ENCODE data around the gene ENC1. TPM values are rescaled to one million over a fixed set of nuclear protein-coding genes. Genes with fewer than 3 reads are reported as not detected.
A peak's percentile ranks its signal among the peaks of the same experiment; 100 is the strongest.

The ENC1 gene
- total and polyA plus RNA-seq, 10 of the 15 experiments (the other 5 are each of a cell fraction or from before 2014, with no cell fraction given) = 8.2 to 55.5 (median 32.1) TPM

GRCh38 chr5:74632947-74633356 lies 7.6 kb downstream of the ENC1 start (continued):
- TF ChIP-seq, protein P1, sequence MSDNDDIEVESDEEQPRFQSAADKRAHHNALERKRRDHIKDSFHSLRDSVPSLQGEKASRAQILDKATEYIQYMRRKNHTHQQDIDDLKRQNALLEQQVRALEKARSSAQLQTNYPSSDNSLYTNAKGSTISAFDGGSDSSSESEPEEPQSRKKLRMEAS (IDR thresholded peaks at IDR 0.05; ENCODE audit: low read depth, low read length) = no peak
- TF ChIP-seq, protein P2, sequence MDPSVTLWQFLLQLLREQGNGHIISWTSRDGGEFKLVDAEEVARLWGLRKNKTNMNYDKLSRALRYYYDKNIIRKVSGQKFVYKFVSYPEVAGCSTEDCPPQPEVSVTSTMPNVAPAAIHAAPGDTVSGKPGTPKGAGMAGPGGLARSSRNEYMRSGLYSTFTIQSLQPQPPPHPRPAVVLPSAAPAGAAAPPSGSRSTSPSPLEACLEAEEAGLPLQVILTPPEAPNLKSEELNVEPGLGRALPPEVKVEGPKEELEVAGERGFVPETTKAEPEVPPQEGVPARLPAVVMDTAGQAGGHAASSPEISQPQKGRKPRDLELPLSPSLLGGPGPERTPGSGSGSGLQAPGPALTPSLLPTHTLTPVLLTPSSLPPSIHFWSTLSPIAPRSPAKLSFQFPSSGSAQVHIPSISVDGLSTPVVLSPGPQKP (IDR thresholded peaks at IDR 0.05; ENCODE audit: low read depth, low read length) = no peak
- TF ChIP-seq CBFB (IDR thresholded peaks at IDR 0.05; ENCODE audit: low read depth) = no peak
- TF ChIP-seq PAX8 (IDR thresholded peaks at IDR 0.05) = no peak
- no peak for TF ChIP-seq POLR2AphosphoS2 (IDR thresholded peaks at IDR 0.05; ENCODE audit: low read depth, low read length)
- TF ChIP-seq REST (IDR thresholded peaks at IDR 0.05; ENCODE audit: low read depth, low read length) = no peak
- no peak for TF ChIP-seq RAD21 (IDR thresholded peaks at IDR 0.05; ENCODE audit: insufficient read depth, low read depth, low read length)
- no peak for TF ChIP-seq IRF5 (IDR thresholded peaks at IDR 0.05; ENCODE audit: borderline replicate concordance)
- TF ChIP-seq POU2F2 (IDR thresholded peaks at IDR 0.05; ENCODE audit: borderline replicate concordance, low read depth, low read length) = no peak
- TF ChIP-seq, protein P3, sequence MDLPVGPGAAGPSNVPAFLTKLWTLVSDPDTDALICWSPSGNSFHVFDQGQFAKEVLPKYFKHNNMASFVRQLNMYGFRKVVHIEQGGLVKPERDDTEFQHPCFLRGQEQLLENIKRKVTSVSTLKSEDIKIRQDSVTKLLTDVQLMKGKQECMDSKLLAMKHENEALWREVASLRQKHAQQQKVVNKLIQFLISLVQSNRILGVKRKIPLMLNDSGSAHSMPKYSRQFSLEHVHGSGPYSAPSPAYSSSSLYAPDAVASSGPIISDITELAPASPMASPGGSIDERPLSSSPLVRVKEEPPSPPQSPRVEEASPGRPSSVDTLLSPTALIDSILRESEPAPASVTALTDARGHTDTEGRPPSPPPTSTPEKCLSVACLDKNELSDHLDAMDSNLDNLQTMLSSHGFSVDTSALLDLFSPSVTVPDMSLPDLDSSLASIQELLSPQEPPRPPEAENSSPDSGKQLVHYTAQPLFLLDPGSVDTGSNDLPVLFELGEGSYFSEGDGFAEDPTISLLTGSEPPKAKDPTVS (IDR thresholded peaks at IDR 0.05; ENCODE audit: low read depth, low read length) = no peak
- TF ChIP-seq MYB (IDR thresholded peaks at IDR 0.05; ENCODE audit: borderline replicate concordance, low read depth, low read length) = no peak
- no peak for TF ChIP-seq ZZZ3 (IDR thresholded peaks at IDR 0.05; ENCODE audit: control insufficient read depth, insufficient read length, low read depth)
- TF ChIP-seq RFX5 (IDR thresholded peaks at IDR 0.05; ENCODE audit: low read depth, low read length) = no peak
- peak; percentile 79 to 87 for TF ChIP-seq IKZF2 (IDR thresholded peaks at IDR 0.05)
- TF ChIP-seq FOXK2 (IDR thresholded peaks at IDR 0.05) = no peak
- TF ChIP-seq JUND (IDR thresholded peaks at IDR 0.05; ENCODE audit: low read depth, low read length) = 0 out of 2 replicates have a peak, but pooled peaks have one; percentile 34
- TF ChIP-seq ZBTB40 (IDR thresholded peaks at IDR 0.05; ENCODE audit: borderline replicate concordance) = no peak; the same call in 1 of the 2 replicates
- TF ChIP-seq GABPA (IDR thresholded peaks at IDR 0.05; ENCODE audit: low read depth) = 0 out of 2 replicates have a peak, but pooled peaks have one; percentile 18
- TF ChIP-seq CBX3 (IDR thresholded peaks at IDR 0.05; ENCODE audit: borderline replicate concordance, low read depth) = no peak

Data from GM12878 (cell line).